Measurements from ENCODE around the gene HEXB.
A peak's percentile ranks its signal among the peaks of the same experiment; 100 is the strongest.

The HEXB gene

DNA sequence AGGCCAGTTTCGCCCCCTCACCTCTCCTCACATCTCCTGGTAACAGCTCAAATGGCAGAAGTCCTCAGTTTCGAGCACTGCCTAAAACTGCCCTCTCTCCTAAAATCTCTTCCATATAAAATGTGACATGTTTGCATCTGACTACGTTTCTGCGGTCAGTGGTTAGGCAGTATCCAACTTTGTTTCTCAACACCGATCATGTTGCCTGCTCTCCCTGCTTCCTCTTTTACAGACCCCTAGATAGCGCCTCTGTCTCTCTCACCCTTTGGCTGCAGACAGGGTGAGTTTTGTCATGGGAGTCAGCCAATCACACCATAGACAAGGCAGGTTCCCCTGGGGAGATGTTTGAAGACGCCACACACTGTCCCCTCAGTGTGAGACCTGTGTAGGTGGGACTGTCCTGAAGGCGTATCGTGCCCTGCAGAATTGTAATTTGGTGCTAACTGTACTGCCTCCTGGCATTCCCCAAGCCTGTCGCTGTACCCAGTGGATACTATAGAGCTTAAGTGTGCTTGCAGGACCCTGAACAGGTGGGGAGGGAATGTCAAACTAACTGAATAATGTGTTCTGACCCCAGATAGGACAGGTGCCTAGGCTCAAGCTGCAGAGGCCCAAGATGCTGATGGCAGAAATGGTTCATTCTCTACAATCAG is 1.1 kb downstream of the HEXB start:
- TF ChIP-seq CTCF (IDR thresholded peaks at IDR 0.05; ENCODE audit: extremely low read depth, missing control alignments) = no peak
- DNase-seq (ENCODE audit: low spot score) = peak; percentile 66

DNA sequence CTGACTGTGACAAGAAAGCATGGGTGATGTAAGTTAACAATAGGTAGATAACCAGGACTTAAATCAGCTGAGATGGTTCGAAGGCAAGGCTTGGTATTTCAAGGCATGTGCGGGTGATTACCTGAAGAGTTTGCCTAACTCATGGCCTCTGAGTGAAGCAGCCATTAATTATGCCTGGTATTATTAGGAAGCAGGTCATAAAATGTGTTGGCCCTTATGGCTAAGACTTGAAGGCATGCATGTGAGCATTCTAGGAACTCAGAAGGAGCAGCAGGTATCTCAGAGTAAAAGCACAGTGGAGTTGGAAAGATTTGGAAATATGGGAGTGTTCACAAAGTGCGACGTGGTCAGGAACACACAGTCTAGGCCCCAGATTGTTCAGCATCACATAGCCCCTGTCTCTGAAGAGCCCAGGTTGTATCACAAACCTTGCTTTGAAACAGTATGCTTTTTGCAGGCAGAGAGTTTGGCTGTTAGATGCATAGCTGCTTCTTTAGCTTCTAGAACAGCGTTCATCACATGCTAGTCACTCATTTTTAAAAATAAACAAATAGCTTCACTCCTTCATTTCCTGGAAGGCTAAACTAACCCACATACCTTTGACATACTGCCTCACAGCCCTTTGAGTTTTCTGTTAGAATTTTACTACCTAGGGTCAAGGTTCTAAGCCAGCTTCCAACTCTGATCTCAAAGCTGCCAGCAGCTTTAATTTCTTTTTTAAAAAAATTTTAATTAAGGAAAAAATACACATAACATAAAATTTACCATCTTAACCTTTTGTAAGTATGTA is 2.1 kb downstream of the HEXB start:
- DNase-seq (ENCODE audit: low spot score) = no peak
- TF ChIP-seq CTCF (IDR thresholded peaks at IDR 0.05; ENCODE audit: extremely low read depth, missing control alignments) = no peak

DNA sequence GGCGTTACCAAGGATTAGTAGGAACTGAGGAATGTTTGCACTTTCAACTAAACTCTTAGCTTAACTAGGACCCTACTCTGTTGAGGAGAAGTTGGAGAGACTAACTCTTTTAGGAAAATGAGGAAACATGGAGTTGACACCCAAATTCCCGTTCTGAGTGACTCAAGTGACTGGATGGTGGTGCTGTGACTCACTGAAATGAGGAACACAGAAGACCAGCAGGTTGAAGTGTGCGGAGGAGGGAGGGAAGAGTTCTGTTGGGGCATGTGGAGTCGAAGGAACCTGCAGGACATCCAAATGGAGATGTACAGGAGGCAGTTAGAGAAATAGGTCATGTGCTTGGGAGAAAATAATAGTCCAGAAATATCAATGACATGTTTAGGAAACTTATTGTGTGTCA is 8.2 kb downstream of the HEXB start:
- no peak for DNase-seq (ENCODE audit: low spot score)
- TF ChIP-seq CTCF (IDR thresholded peaks at IDR 0.05; ENCODE audit: extremely low read depth, missing control alignments) = no peak

- TF ChIP-seq CTCF (IDR thresholded peaks at IDR 0.05; ENCODE audit: extremely low read depth, missing control alignments) = no peak
- DNase-seq (ENCODE audit: low spot score) = no peak
These were observed 32.6 kb downstream of the HEXB start for GRCh38 chr5:74717596-74717995.

GRCh38 chr5:74722271-74722670 is 37.2 kb downstream of the HEXB start:
- no peak for DNase-seq (ENCODE audit: low spot score)
- TF ChIP-seq CTCF (IDR thresholded peaks at IDR 0.05; ENCODE audit: extremely low read depth, missing control alignments) = no peak

DNA sequence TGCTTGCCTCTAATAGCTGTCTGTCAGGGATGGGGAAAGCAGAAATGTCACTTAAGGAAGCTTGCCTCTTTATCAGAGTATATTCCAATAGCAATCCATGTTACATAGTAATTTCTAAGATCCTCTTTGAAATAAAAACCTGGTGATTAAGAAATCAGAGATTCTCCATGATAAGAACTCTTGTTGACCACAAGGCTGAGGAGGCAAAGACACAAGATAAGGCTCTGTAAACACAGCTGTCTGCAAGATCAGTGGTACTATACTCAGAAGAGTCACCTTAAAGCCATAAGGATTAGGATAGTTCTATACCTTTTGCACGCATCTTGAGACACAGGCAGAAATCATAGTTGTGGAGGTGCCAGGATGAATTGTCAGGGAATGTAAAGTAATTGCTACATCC is 40.3 kb downstream of the HEXB start:
- DNase-seq (ENCODE audit: low spot score) = no peak
- TF ChIP-seq CTCF (IDR thresholded peaks at IDR 0.05; ENCODE audit: extremely low read depth, missing control alignments) = no peak

GRCh38 chr5:74736759-74737158 is 51.7 kb downstream of the HEXB start:
- no peak for TF ChIP-seq CTCF (IDR thresholded peaks at IDR 0.05; ENCODE audit: extremely low read depth, missing control alignments)
- no peak for DNase-seq (ENCODE audit: low spot score)

Measured in GM20000 (cell line).